HG03139 (cell line): ENCODE data around the gene MATN1.
"Not testable (repeated sequence)": the region's sequence is repeated elsewhere in the genome, so short reads cannot be mapped to it uniquely, and the experiment has no call there.

ENCODE experiments used
- ATAC-seq: cut with Tn5 transposase; IDR thresholded peaks from one replicate; pipeline ENCODE4 v1.9.1; 2021; ENCODE audit not compliant: unreplicated experiment

MATN1 gene

DNA sequence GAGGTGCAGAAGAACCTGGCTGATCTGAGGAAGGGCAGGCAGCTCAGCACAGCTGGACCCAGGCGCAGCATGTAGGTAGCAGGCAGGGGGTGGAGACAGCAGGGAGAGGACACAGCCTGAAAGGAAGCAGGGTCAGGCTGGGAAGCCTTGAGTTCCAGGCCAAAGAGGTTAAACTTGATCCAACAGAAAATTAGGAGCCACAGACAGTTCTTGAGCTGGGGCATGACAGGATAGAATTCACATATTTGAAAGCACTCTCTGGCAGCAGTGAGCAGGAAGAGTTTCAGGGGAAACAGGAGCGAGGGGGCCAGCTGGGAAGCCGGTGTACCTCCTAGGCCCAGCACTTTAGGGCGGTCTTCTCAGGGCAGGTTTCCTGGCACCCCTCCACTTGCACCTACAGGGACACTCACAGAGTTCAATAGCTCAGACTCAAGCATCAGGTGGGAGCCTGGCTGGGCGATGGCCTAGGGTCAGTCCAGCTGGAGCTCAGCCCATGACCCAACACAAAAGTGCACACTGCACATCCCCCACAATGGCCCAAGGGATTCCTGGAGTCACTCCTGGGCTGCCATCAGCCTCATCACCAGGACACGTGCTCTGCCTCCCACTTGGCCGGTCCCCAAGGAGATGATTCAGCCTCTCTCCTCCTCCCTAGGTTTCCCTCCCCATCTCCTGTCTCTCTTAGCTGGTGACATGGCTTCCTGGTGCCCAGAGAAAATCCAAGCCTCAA lies 22.7 kb downstream of the MATN1 start:
- no peak for ATAC-seq

DNA sequence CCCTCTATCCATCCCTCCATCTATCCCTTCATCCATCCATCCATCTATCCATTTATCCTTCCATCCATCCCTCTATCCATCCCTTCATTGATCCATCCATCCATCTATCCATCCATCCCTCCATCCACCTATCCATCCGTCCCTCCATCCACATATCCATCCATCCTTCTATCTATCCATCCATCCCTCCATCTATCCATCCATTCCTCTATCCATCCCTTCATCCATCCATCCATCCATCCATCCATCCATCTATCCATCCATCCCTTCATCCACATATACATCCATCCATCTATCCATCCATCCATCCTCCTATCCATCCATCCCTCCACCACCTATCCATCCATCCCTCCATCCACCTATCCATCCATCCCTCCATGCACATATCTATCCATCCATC lies 23.6 kb downstream of the MATN1 start:
- no peak for ATAC-seq

DNA sequence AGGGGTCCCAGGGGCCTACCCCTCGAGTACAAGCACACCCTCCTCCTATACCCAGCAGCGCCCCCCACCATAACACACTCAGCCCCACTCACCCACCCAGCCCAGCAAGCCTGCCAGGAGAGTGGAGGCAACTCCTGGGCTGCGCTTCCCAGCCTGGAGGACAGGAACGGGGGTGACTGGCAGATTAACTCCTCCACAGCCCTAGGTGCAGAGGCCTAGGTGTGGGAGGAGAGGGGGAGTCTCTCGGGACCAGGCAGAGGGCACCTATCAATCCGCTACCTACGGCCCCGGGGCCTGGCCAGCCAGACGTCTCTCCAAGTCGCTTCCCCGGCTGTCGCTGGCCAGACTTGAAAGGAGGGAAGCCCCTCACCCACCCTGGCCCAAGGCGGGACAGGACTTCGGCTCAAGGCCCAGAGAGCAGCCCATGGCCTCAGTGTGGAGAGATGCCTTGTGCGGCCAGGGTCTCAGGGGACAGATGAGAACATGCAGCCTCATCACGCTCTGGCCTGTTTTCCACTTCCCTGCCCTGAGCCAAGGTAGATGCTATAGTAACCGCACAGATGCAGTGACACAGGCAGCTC lies 24.9 kb downstream of the MATN1 start:
- ATAC-seq = no peak

DNA sequence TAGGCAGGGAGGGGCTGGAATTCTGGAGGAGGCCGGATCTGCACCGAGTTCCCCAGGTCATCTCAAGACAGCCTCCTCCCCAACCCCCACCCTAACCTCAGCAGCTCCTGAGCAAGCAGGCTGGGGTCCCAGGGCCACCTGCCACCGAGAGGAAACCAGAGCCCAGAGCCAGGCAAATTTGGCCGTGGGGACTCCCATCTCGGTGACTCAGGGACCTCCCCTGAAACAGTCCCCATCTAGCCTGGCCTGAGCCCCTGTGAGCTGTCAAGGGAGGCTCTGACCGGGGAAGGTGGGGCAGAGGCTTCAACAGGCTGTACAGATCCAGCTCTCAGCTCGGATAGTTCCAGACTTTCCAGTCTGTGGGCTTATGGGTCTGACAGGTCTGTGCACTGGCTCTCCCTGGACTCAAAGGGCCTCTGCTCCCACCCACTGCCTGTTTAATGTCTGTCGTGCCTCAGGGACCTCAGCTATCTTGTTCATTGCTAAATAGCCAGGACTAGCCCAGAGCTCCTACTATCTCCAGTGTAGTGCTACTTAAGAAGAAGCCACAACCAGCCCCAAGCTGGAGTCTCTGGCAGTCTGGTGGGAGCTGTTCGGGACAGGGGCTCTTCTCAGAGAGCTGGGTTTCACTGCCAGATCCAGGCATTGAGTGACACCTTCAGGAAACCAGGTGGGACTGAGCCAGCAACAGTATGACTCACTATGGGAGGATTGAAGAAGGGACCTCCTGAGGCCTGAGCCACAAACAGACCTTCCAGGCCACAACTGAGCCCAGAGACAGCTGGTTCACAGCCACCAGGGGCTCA lies 25.6 kb downstream of the MATN1 start:
- ATAC-seq = no peak

DNA sequence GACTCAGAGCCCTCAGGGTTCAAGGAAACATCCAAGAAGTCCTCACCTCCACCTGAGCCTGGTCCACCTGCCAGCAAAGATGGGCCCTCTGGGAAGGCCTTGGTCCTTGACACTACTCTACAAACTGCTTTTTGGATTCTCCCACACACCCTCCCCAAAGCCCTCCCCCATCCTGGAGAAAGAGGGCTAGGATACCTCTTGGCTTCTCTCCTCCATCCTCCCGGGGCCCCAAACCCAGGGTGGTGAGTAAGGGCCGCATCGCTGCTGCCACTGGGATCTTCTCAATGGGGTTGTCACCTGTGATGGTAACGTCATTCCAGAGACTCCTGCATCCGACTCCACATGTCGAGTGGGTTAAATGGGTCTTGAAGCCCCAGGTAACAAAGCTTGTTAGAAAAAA lies 26.6 kb downstream of the MATN1 start:
- ATAC-seq = no peak

DNA sequence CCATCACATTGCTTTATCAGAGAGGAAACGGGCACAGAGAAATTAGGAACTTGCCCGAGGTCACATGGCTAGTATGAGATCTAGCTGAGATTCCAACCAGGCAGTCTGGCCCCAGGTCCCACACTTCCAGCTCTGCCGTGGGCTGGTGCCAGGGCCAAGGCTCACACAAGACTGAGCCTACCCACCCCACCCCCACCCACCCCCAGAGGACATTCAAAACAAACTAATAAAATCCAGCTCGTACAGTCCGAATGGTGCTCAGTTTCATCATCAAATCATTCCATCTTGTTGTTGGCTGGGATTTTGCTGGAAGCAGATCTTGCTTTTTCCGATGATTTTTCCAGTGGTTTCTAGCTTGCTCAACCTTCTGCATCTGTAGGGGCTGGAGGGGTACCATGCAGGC lies 27.9 kb downstream of the MATN1 start:
- no peak for ATAC-seq

DNA sequence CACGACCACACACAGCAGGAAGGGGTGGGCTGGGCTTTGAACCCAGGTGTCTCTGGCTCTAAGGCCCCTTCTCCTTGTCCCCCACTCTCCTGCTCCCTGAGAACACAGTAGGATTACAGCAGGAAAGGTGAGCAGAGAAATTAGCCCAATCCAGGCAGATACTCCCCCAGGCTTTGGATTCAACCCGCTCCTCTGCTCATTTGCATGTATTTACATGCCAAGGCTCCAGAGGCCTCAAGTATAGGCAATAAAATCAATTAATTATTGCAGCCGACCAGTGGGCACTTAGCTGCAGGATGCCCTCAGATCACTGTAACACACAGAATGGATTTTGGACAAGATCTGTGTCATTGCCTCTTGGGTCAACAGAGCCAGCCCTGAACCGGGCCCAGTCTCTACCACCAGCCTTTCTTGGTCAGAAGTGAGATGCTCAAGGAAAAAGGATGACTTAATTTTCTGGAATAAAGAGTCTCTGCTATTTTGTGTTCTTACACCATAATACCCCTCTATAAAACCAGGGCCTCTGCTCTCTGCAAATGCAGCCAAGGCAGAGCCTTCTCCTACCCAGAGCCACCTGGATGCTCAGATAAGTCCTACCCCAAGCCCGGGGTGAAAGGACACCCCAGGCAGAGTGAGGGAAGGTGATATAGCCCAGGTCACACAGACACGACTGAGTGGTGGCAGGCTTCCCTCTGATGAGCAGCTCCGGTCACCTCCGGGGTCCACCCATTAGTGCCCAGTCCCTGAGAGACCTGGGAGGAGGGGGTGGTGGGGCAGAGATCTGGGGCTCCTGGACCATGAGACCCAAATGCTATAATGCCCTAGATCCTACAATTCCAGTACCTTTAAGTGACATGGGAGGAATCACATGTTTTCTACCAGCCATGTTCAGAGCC lies 28.9 kb downstream of the MATN1 start:
- no peak for ATAC-seq

DNA sequence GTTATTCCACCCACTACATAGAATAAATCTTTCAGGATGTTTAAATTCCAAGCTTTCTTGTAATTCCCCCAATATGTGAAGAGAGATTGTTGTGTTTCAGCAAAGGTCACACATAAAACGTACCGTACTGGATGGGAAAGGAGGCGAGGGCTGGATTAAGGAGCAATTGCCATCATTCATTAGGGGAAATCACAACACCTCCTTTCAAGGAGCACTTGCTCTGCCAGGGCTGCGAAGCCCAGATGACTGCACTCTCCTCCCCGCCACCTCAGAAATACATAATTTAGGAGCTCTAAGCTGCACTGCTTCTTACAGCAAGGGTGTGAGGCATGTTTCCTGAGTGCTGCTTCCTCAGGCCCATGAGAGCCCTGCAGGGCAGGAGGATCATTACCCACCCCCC lies 29.6 kb downstream of the MATN1 start:
- ATAC-seq = no peak

DNA sequence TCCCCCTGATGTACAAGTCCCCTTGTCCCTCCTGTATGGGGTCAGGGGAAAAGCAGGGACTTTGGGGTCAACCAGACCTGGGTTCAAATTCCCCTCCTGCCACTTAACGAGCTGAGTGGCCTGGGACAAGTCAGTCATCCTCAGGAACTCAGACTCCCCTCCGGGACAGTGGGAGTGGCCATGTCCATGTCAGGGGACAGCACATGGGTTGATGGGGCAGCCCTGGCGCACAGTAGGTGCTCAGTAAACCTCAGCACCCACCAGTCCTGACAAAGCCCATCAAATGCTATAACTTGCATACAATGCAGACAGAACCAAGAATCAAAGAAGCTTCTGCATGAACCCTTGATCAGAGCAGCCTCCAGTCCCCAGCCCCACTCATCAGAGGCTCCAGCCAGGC lies 30.0 kb downstream of the MATN1 start:
- ATAC-seq = no peak

DNA sequence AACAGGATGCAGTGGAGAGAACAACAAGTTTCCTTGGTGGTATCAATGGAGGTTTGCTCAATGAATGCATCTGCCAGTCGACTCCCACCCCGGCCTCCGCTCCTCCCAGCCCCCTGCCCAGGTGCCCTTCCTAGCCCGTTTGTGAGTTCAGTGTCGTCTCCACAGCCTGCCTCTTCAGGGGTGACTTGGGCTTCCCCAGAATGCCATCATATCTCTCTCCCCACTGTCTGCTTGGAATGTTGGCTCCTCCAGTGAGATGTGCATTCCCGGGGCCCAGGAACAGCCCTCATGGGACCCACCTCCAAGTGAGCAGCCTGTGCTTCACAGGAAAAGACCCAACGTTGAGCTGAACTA lies 30.5 kb downstream of the MATN1 start:
- no peak for ATAC-seq

DNA sequence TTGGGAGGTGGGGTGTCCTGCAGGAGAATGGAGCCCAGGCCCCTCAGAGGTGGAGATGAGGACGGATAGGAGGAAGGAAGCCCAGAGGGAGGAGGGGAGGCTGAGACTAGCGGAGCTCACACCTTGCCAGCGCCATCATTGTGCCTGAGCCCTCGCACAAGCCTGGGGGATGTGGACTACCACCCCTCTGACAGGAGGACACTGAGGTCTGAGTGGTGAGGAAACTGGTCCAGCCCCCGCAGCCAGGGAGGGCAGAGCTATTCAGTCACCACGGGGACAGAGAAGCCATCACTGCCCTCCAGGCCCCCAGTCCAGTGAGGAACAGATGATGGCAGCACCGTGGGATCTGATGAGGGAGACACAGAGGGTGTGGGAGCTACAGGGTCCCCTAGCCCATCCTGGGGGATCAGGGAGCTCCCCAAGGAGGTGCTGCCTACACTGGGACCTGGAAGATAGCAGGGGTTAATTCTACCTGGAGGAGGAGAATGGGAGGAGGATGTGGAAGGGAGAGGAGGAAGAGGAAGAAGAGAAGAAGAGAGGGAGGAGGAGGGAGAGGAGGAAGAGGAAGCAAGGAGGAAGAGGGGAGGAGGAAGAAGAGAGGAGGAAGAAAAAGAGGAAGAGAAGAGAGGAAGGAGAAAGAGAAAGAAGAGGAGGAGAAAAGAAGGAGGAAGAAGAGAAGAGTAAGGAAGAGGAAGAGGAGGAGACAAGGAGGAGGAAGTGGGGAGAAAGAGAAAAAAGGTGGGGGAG lies 31.0 kb downstream of the MATN1 start:
- ATAC-seq = no peak

DNA sequence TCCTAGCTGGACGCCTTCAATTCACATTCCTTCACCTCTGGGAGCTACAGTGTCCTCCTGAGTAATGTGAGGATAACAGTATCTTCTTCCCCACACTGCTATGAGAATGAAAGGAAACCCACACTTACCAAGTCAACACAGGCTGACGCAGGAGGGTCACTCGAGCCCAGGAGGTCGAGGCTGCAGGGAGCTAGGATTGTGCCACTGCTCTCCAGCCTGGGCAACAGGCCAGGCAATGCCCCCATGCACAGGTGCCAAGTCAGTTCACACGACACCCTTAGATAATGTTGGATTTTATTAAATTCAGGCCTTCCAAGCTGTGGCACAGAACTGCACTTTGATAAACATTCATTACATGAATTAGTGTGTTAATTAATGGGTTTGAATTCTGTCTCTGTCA lies 31.9 kb downstream of the MATN1 start:
- no peak for ATAC-seq

DNA sequence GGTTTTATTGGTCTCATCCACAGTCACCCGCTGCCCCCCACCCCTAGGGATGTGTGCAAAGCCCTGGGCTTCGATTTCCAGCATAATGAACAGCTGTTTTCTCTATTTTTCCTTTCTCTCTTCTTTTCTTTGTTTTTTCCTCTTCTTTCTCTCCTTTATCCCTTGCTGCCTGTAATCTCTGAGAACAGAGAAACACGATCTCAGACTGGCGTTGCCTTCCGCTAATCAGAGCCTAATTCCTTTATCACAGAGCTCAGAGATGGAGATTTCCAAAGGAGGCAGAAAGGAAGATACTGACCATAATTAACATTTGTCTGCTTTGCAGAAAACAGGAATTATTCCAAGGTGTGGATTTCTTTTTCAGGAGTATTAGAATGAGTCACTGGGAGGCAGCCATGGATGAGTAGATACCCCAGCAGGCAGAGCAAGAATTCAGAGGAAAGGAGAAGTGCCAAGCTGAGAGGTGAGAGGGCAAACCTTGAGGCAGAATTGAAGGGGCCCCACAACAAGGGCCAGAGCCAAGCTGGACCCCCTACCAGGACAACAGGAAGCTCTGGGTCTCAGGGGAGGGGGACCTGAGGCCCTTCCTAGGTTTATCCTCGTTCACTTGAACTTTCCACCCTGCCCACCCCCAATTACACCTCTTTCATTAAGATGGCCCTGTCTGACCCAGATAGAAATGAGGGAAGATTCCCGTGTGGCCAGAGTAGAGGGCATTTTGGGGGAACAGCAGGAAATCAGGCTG lies 33.3 kb downstream of the MATN1 start:
- ATAC-seq = no peak

DNA sequence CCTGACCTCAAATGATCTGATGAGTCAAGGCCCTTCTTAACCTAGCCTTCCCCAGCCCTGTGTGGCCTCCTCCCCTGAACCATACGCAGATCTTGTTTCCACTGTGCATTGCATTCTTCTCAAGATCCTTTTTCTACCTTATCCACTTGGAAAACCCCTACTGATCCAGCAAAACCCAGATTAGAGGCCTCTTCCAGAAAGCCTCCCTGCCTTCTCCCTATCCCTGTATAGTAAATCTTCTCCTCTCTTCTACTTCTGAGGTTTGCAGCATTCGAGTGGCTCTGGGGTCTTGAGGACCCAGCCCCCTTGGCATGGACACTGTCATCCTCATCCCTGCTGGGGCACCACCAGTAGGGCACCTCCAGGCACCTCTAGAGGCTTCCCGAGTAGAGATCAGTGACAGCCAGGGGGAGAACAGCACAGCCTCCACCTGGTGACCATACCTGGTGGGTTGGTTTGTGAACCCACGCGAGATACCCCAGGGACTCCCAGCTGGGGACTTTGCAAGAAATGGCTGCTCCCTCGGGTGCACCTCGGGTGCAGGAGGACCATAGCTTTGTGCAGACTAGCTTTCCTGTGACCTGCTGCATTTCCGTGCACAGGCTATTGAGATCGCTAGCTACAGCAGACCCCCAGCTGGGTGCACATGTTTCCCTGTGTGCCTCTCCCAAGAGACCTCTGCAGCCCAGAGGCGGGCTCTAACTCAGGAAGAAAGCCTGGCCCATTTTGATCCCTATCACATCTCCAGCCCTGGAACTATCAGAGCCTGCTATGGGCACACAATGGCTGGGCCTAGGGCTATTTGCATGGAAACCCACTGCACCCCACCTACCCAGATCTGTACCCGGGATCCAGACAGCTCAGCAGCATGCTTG lies 34.2 kb downstream of the MATN1 start:
- no peak for ATAC-seq

DNA sequence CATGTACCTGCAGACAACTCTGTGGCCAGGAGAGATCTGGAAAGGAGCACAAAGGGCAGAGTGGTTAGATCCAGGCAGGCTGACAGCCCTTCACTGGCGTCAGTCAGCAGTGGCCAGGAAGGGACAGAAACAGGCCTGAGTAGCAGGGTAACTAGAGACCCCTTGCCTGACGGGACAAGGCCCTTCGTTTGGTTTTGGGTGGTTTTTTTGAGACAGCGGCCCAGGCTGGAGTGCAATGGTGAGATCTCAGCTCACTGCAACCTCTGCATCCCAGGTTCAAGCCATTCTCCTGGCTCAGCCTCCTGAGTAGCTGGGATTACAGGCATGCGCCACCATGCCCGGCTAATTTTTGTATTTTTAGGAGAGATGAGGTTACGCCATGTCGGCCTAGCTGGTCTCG lies 34.9 kb downstream of the MATN1 start:
- ATAC-seq = not testable (repeated sequence)

DNA sequence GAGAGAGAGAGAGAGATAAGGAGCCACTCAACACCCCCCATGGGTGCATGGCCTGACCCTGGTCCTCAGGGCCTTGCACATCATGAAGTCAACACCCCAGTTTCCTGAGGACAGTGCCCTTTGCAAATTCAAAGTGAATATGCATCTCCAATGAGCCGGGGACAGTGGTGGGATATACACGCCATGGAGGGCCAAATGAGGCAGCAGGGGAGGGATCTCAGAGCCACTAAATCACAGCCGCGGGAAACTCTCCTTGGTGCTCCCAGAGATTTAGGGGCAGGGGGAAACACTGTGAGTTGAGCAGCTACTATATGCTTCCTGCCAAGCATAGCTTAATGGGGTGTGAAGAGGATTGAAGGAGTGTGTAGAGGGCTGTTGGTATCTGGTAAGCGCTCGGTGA lies 35.5 kb downstream of the MATN1 start:
- ATAC-seq = no peak

DNA sequence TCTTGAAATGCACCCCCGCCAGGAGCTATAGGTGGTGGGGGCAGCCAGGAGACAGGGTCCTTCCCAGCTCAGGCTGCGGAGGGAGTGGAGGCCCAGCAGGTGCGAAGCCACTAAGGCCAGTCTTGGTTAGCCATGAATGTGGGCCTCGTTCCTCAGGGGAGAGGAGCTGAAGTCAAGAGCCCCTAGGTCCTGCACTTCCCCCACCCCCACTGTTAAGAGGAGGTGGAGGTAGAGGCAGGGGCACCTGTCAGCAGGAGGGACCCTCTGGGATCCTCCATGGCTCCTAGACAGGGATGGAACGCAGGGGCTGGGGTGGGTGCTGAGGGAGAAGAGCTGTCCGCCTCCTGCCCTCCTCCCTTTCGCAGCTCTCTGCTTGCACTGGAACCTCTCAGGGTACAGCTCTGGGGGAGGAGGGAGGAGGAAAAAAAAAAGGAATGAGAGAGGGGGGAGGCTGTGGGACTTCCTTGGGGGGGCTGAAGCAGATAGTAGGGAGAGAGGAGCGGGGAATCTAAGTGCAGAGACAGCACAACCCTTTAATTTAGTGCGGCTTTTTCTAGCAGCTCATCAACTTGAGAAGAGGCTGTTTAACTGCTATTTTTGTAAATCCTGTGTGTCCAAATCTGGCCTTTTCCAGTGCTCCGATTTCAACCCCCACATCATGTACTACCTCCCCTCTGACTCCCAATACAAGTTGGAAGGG lies 37.0 kb downstream of the MATN1 start:
- ATAC-seq = no peak

DNA sequence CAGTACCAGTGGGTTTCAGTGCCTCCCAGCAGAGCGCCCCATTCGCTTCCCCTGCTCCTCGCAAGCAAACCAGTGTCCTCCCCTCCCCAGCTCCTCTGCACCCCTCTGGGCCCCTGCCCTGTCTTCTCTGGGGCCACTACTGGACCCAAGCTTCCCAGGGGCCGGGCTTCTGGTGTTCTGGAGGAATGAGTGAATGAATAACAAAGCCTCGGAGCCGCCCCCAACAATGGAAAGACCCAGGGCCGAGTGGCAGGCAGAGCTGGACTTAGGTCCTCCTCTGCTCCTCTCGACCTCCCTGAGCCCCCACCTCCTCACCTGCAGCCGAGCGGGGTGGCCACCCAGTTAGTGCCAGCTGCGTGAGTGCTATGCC lies 37.6 kb downstream of the MATN1 start:
- no peak for ATAC-seq
